ENCODE data around the gene HIP1R. TPM values are rescaled to one million over a fixed set of nuclear protein-coding genes. Genes with fewer than 3 reads are reported as not detected.
A peak's percentile ranks its signal among the peaks of the same experiment; 100 is the strongest.

Gene HIP1R
- total and polyA plus RNA-seq, 2 experiments from 2014 or later: 7.6 to 16.3 TPM

GRCh38 chr12:122876731-122877130 is 41.5 kb downstream of the HIP1R start:
- TF ChIP-seq EZH2 (IDR thresholded peaks at IDR 0.05; ENCODE audit: insufficient read depth, poor library complexity, severe bottlenecking): no peak
- no peak for TF ChIP-seq EZH2phosphoT487 (IDR thresholded peaks at IDR 0.05; ENCODE audit: insufficient read depth, low read depth)
- H3K36me3 ChIP-seq (ENCODE audit: low read depth): no peaks in the 10 kb centered on the region
- H3K4me2 ChIP-seq (ENCODE audit: unreplicated experiment): no peak overlapping the region
- no peak overlapping the region for H3K4me3 ChIP-seq
- 96 to 98% methylated on average over 3 of the region's 3 CpGs for WGBS, 2 experiments (ENCODE audit: low coverage in 1 of 2, low lambda C conversion rate in 2 of 2, missing lambda C conversion rate in 2 of 2)
- no peak overlapping the region for H3K27ac ChIP-seq
- H3K9me2 ChIP-seq (ENCODE audit: insufficient read depth): no peaks in the 10 kb centered on the region
- H3K4me1 ChIP-seq (ENCODE audit: insufficient read depth): peaks cover 16% of the 10 kb centered on the region; the same call in 1 of the 2 replicates
- no peak overlapping the region for H3K9ac ChIP-seq
- in situ Hi-C loops (cut with MboI): no loop called here
- peaks cover 98% of the 10 kb centered on the region for H3K79me2 ChIP-seq (ENCODE audit: insufficient read depth)
- peaks cover 18% of the 10 kb centered on the region for H3F3A ChIP-seq (ENCODE audit: insufficient read depth)
- H3K27me3 ChIP-seq (replicated peaks; ENCODE audit: insufficient read depth): no peaks in the 10 kb centered on the region
- H2AFZ ChIP-seq: no peak overlapping the region
- peaks cover 23% of the 10 kb centered on the region; the same call in 1 of the 2 replicates for H4K20me1 ChIP-seq (ENCODE audit: insufficient read depth)
- no peaks in the 10 kb centered on the region for H3K9me3 ChIP-seq (ENCODE audit: low read depth)
- DNase-seq: no peak

GRCh38 chr12:122878780-122879612 is 43.7 kb downstream of the HIP1R start:
- Histone ChIP-seq H3K79me2 (ENCODE audit: insufficient read depth) (peaks cover 100% of the 10 kb centered on the region), H3K36me3 (ENCODE audit: low read depth) (no peaks in the 10 kb centered on the region), H3K4me3 (no peak overlapping the region), H4K20me1 (ENCODE audit: insufficient read depth) (peaks cover 23% of the 10 kb centered on the region; the same call in 1 of the 2 replicates), H3K9me2 (ENCODE audit: insufficient read depth) (no peaks in the 10 kb centered on the region), H3K27me3 (replicated peaks; ENCODE audit: insufficient read depth) (no peaks in the 10 kb centered on the region), H3K9me3 (ENCODE audit: low read depth) (no peaks in the 10 kb centered on the region), H3F3A (ENCODE audit: insufficient read depth) (no peaks in the 10 kb centered on the region), H3K4me2 (ENCODE audit: unreplicated experiment) (no peak overlapping the region), H3K9ac (no peak overlapping the region), H2AFZ (no peak overlapping the region), H3K27ac (no peak overlapping the region), H3K4me1 (ENCODE audit: insufficient read depth) (0 out of 2 replicates have a peak, but pooled peaks cover 8% of the 10 kb centered on the region)
- DNase-seq: no peak
- TF ChIP-seq EZH2 (IDR thresholded peaks at IDR 0.05; ENCODE audit: insufficient read depth, poor library complexity, severe bottlenecking) (no peak), EZH2phosphoT487 (IDR thresholded peaks at IDR 0.05; ENCODE audit: insufficient read depth, low read depth) (no peak)
- in situ Hi-C loops (cut with MboI): no loop called here
- 87% methylated on average over 17 of the region's 17 CpGs for WGBS, 2 experiments (ENCODE audit: low coverage in 1 of 2, low lambda C conversion rate in 2 of 2, missing lambda C conversion rate in 2 of 2)

GRCh38 chr12:122880155-122880667 is 45.0 kb downstream of the HIP1R start:
- no peaks in the 10 kb centered on the region for H3F3A ChIP-seq (ENCODE audit: insufficient read depth)
- H3K4me1 ChIP-seq (ENCODE audit: insufficient read depth): peaks cover 19% of the 10 kb centered on the region
- in situ Hi-C loops (cut with MboI): no loop called here
- TF ChIP-seq EZH2phosphoT487 (IDR thresholded peaks at IDR 0.05; ENCODE audit: insufficient read depth, low read depth) (no peak), EZH2 (IDR thresholded peaks at IDR 0.05; ENCODE audit: insufficient read depth, poor library complexity, severe bottlenecking) (no peak)
- no peak overlapping the region for H3K27ac ChIP-seq
- H3K4me3 ChIP-seq: no peak overlapping the region
- H4K20me1 ChIP-seq (ENCODE audit: insufficient read depth): peaks cover 23% of the 10 kb centered on the region; the same call in 1 of the 2 replicates
- no peaks in the 10 kb centered on the region for H3K36me3 ChIP-seq (ENCODE audit: low read depth)
- WGBS, 2 experiments (ENCODE audit: low coverage in 1 of 2, low lambda C conversion rate in 2 of 2, missing lambda C conversion rate in 2 of 2): 83 to 90% methylated on average over 10 of the region's 10 CpGs
- H3K9me2 ChIP-seq (ENCODE audit: insufficient read depth): no peaks in the 10 kb centered on the region
- H3K4me2 ChIP-seq (ENCODE audit: unreplicated experiment): no peak overlapping the region
- H3K9me3 ChIP-seq (ENCODE audit: low read depth): no peaks in the 10 kb centered on the region
- no peaks in the 10 kb centered on the region for H3K27me3 ChIP-seq (replicated peaks; ENCODE audit: insufficient read depth)
- H3K79me2 ChIP-seq (ENCODE audit: insufficient read depth): peaks cover 100% of the 10 kb centered on the region
- H3K9ac ChIP-seq: no peak overlapping the region
- DNase-seq: no peak
- H2AFZ ChIP-seq: no peak overlapping the region

GRCh38 chr12:122880668-122881067 is 45.4 kb downstream of the HIP1R start:
- Histone ChIP-seq H3K4me1 (ENCODE audit: insufficient read depth) (peaks cover 16% of the 10 kb centered on the region), H3K9me3 (ENCODE audit: low read depth) (no peaks in the 10 kb centered on the region), H3K27me3 (replicated peaks; ENCODE audit: insufficient read depth) (no peaks in the 10 kb centered on the region), H3K9ac (no peak overlapping the region), H3K36me3 (ENCODE audit: low read depth) (no peaks in the 10 kb centered on the region), H3K79me2 (ENCODE audit: insufficient read depth) (peaks cover 99% of the 10 kb centered on the region), H3K27ac (no peak overlapping the region), H3K9me2 (ENCODE audit: insufficient read depth) (no peaks in the 10 kb centered on the region), H3F3A (ENCODE audit: insufficient read depth) (no peaks in the 10 kb centered on the region), H2AFZ (no peak overlapping the region), H3K4me3 (no peak overlapping the region), H4K20me1 (ENCODE audit: insufficient read depth) (peaks cover 22% of the 10 kb centered on the region; the same call in 1 of the 2 replicates), H3K4me2 (ENCODE audit: unreplicated experiment) (no peak overlapping the region)
- 47 to 51% methylated on average over 8 of the region's 8 CpGs for WGBS, 2 experiments (ENCODE audit: low coverage in 1 of 2, low lambda C conversion rate in 2 of 2, missing lambda C conversion rate in 2 of 2)
- DNase-seq: peak; percentile 60
- in situ Hi-C loops (cut with MboI): no loop called here
- no peak for TF ChIP-seq EZH2phosphoT487 (IDR thresholded peaks at IDR 0.05; ENCODE audit: insufficient read depth, low read depth)
- no peak for TF ChIP-seq EZH2 (IDR thresholded peaks at IDR 0.05; ENCODE audit: insufficient read depth, poor library complexity, severe bottlenecking)

All from GM23248 (cell line).